Heart left ventricle (tissue), 16 donors: ENCODE data around the gene MLXIP. TPM values are rescaled to one million over a fixed set of nuclear protein-coding genes. Genes with fewer than 3 reads are reported as not detected.

Experiments used
- ATAC-seq, 4 donors: fragments of 200-7000 bp; cut with Tn5 transposase; one replicate each; pipeline ENCODE4 v1.9.1; 2020 to 2022; ENCODE audit warnings: moderate library complexity in 4 of 4, mild to moderate bottlenecking in 3 of 4, moderate number of reproducible peaks in 1 of 4
- DNase-seq, 5 donors: peaks; one replicate each; pipeline ENCODE4 v3.0.0-alpha.2; 2020
- H3K27ac ChIP-seq, 12 donors: fragments of 200-600 bp; sonication (generic) in 4 of 12; one replicate each; pipeline versions ENCODE4 v1.5.0 to v1.8.0; 2016 to 2022; ENCODE audit warnings: mild to moderate bottlenecking in 2 of 12
- H3K27me3 ChIP-seq, 9 donors: fragments of 200-600 bp; sonication (generic) in 2 of 9; one replicate each; pipeline versions ENCODE4 v1.5.1 to v1.8.0; 2016 to 2022; ENCODE audit warnings: mild to moderate bottlenecking in 3 of 9
- H3K36me3 ChIP-seq, 9 donors: fragments of 200-600 bp; sonication (generic) in 2 of 9; one replicate each; pipeline versions ENCODE4 v1.5.0 to v1.8.0; 2018 to 2022; ENCODE audit warnings: mild to moderate bottlenecking in 2 of 9
- H3K4me1 ChIP-seq, 12 donors: fragments of 200-600 bp; sonication (generic) in 4 of 12; one replicate each; pipeline versions ENCODE4 v1.5.0 to v1.8.0; 2016 to 2022; ENCODE audit warnings: mild to moderate bottlenecking in 3 of 12
- H3K4me3 ChIP-seq, 12 donors: fragments of 200-600 bp; sonication (generic) in 4 of 12; one replicate each; pipeline versions ENCODE4 v1.5.0 to v1.8.0; 2017 to 2022; ENCODE audit warnings: mild to moderate bottlenecking in 9 of 12, moderate library complexity in 4 of 12
- H3K9me3 ChIP-seq, 12 donors: fragments of 200-600 bp; sonication (generic) in 4 of 12; one replicate each; pipeline versions ENCODE4 v1.5.0 to v1.8.0; 2016 to 2022; ENCODE audit warnings: mild to moderate bottlenecking in 1 of 12
- POLR2A ChIP-seq, 2 donors: fragments of 450-650 bp; IDR thresholded peaks; one replicate each; pipeline ENCODE4 v1.6.1; 2017; ENCODE audit warnings: antibody characterized with exemption in 2 of 2, mild to moderate bottlenecking in 2 of 2, moderate library complexity in 2 of 2
- WGBS, 4 donors: extraction: QIAGEN DNeasy Blood & Tissue Kit in 2 of 4; methylation state at CpG; one replicate each; pipeline versions ENCODE4 v1.1.5 to v1.1.7; 2013 to 2018; 5-methylcytosine and 5-hydroxymethylcytosine counted together
- intact Hi-C, 10 donors: fragments of 100-400 bp; cut with DNase I; formaldehyde crosslinking; loops; one replicate each; pipeline versions ENCODE4 v1.11.1 to v1.14.2; 2022
- polyA plus RNA-seq, 2 donors: library from polyadenylated mRNA; stranded (reverse); fragments of 200-250 nt; gene quantifications; one replicate each; pipeline ENCODE4 v1.2.3, GENCODE V29; 2013
- total RNA-seq, 9 donors: library from RNA; depleted of rRNA in 2 of 9; stranded (reverse); fragments of >200 nt in 2 of 9; fragmentation: NEBNext Ultra II Directional in 3 of 9; extraction: Animal tissue kit (Norgen Biotek cat#: 25700) in 3 of 9; gene quantifications; one replicate each; pipeline versions ENCODE4 v1.1.0 to v1.2.4, GENCODE V29; 2016 to 2023
- TF ChIP-seq, protein P1 (sequence below), 12 donors: fragments of 200-600 bp; sonication (generic) in 4 of 12; IDR thresholded peaks; one replicate each; pipeline versions ENCODE4 v1.5.0 to v1.8.0; 2018 to 2022; ENCODE audit warnings: antibody characterized with exemption in 12 of 12, mild to moderate bottlenecking in 5 of 12
- donor health status: ischemic (EF 13 %, LVEDD 7.1; RV severe dilation, severe dysfunction).
- donor health status: healthy with polysubstance abuse.
- donor health status: DM: no; HTN: yes; CAD: no.
- donor health status: DM: no; HTN: no; CAD: no.
- donor health status: ischemic (EF 25% LVEDD 6.9; RV normal size, moderate dysfunction).
- donor health status: ischemic (EF 25% LVEDD 5.7; RV mildly dilated, moderate dysfunction).
- donor health status: healthy.
- donor health status: DM: yes; HTN: yes; CAD: no.
- donor health status: ischemic (EF 35%, LVEDD 5.7; RV mildly dilated, moderate dysfunction).
- donor health status: nonischemic (EF 11% LVEDD 7.7; RV severe dilation, severe dysfunction).
- donor health status: DM: yes; HTN: yes; CAD: no.
- donor health status: PGD.
- donor health status: ischemic (EF 29% LVEDD 5.4; RV normal size, mild dysfunction).
- donor health status: nonischemic (EF 23%, LVEDD 6.1; RV moderate dilation, normal function).

The MLXIP gene
- total and polyA plus RNA-seq, 11 donors: 14.3 to 39.6 (median 22.7) TPM

DNA sequence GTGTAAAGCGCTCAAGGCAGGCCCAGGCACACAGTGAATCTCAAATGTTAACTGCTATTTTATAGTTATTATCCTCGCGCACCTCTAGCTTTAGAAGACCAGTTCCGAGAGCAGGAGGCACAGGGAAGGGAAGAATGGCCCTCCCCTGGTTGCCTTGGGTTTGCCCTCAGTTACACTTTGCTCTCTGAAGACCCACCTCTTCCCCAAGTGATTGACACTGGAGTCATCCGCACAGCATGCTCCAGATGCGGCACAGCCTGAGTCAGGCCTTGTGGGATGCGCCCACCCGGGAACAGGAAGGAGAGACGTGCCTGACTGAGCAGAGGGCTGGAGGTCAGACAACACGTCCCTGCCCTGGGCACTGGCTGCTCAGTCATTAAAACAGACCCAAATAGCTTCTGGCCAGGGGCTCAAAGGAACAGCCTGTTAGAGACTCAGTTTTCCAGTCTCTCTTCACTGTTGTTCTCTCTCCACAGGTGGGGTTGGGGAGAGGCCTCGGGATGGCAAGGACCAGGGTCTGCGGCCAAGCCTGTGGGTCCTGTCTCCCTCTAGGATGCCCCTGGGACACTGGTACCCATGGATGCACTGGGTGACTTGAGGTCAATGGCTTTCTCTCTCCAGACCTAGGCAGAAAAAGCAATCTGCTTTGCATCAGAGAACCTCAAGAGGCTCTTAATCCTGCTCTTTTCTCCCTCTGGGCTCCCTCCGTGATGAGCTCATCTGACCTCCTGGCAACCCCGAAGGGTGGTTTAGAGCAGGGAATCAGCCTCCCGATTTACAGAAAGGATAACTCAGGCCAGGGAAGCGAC is 13.6 kb upstream of the MLXIP start:
- peaks cover 0 to 49% (median 33%) of the 10 kb centered on the region in 12 donors for H3K4me1 ChIP-seq
- ATAC-seq (peak in 3 of 4 donors; percentile 6 to 78 (median 51)), DNase-seq (peak in 3 of 5 donors; percentile 64 to 85 (median 79))
- intact Hi-C loops: loop anchor here in 3 of 10 donors (5.0 to 10.0 kb wide), 2 partner anchors 42 to 1180 kb away; no protein-coding TSS in a partner anchor
- H3K27ac ChIP-seq: peak overlapping the region in 10 of 12 donors; percentile 16 to 89 (median 64)
- H3K4me3 ChIP-seq: peak overlapping the region in 5 of 12 donors; percentile 10 to 31 (median 17)
- no peaks in the 10 kb centered on the region for H3K27me3 ChIP-seq
- TF ChIP-seq, protein P1, sequence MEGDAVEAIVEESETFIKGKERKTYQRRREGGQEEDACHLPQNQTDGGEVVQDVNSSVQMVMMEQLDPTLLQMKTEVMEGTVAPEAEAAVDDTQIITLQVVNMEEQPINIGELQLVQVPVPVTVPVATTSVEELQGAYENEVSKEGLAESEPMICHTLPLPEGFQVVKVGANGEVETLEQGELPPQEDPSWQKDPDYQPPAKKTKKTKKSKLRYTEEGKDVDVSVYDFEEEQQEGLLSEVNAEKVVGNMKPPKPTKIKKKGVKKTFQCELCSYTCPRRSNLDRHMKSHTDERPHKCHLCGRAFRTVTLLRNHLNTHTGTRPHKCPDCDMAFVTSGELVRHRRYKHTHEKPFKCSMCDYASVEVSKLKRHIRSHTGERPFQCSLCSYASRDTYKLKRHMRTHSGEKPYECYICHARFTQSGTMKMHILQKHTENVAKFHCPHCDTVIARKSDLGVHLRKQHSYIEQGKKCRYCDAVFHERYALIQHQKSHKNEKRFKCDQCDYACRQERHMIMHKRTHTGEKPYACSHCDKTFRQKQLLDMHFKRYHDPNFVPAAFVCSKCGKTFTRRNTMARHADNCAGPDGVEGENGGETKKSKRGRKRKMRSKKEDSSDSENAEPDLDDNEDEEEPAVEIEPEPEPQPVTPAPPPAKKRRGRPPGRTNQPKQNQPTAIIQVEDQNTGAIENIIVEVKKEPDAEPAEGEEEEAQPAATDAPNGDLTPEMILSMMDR (IDR thresholded peaks at IDR 0.05): no peak
- no peak for TF ChIP-seq POLR2A (IDR thresholded peaks at IDR 0.05)
- peaks cover 0 to 12% (median 0%) of the 10 kb centered on the region in 9 donors for H3K36me3 ChIP-seq
- H3K9me3 ChIP-seq: no peaks in the 10 kb centered on the region
- 68 to 81% (median 75%) methylated on average over 13 to 16 of the region's 16 CpGs for WGBS, 4 donors

GRCh38 chr12:122067548-122067947 is 11.0 kb upstream of the MLXIP start:
- 96 to 98% (median 97%) methylated on average over 5 of the region's 5 CpGs for WGBS, 4 donors

GRCh38 chr12:122067966-122068365 is 10.6 kb upstream of the MLXIP start:
- Histone ChIP-seq H3K36me3 (no peaks in the 10 kb centered on the region), H3K27me3 (no peaks in the 10 kb centered on the region), H3K9me3 (no peaks in the 10 kb centered on the region), H3K4me3 (peak overlapping the region in 2 of 12 donors; percentile 7 to 13), H3K27ac (peak overlapping the region in 1 of 12 donors; percentile 76), H3K4me1 (peaks cover 0 to 48% (median 30%) of the 10 kb centered on the region in 12 donors)
- DNase-seq (peak in 2 of 5 donors; percentile 50 to 71), ATAC-seq (no peak)
- 22 to 56% (median 43%) methylated on average over 13 of the region's 13 CpGs for WGBS, 4 donors
- intact Hi-C loops: loop anchor here in 1 of 10 donors (10.0 kb wide), 1 partner anchor 1183 kb away; no protein-coding TSS in a partner anchor
- no peak for TF ChIP-seq POLR2A (IDR thresholded peaks at IDR 0.05)
- TF ChIP-seq, protein P1 (IDR thresholded peaks at IDR 0.05): no peak

More at GRCh38 chr12:122067548-122067947, 11.0 kb upstream of the MLXIP start:
- Histone ChIP-seq H3K36me3 (no peaks in the 10 kb centered on the region), H3K27me3 (no peaks in the 10 kb centered on the region), H3K27ac (peak overlapping the region in 1 of 12 donors; percentile 89), H3K4me1 (peaks cover 0 to 48% (median 31%) of the 10 kb centered on the region in 12 donors), H3K9me3 (no peaks in the 10 kb centered on the region), H3K4me3 (peak overlapping the region in 1 of 12 donors; percentile 13)
- TF ChIP-seq POLR2A (IDR thresholded peaks at IDR 0.05): no peak
- TF ChIP-seq, protein P1 (IDR thresholded peaks at IDR 0.05): no peak
- no peak for ATAC-seq
- intact Hi-C loops: loop anchor here in 1 of 10 donors (10.0 kb wide), 1 partner anchor 1183 kb away; no protein-coding TSS in a partner anchor
- DNase-seq: no peak
